ENCODE measurements around the gene OPRD1.
"Not testable (repeated sequence)": the region's sequence is repeated elsewhere in the genome, so short reads cannot be mapped to it uniquely, and the experiment has no call there.

Gene OPRD1

GRCh38 chr1:28813931-28814465 is 2.0 kb downstream of the OPRD1 start:
- no peak overlapping the region for H3K4me3 Mint-ChIP-seq
- H3K36me3 Mint-ChIP-seq (ENCODE audit: low read depth) = no peaks in the 10 kb centered on the region
- no peak overlapping the region for H3K27ac Mint-ChIP-seq
- no peak for TF ChIP-seq CTCF (IDR thresholded peaks at IDR 0.05; ENCODE audit: unreplicated experiment in 3 of 3)
- H3K9me3 Mint-ChIP-seq = no peaks in the 10 kb centered on the region
- peaks cover 12% of the 10 kb centered on the region for H3K4me1 Mint-ChIP-seq
- H3K27me3 Mint-ChIP-seq (ENCODE audit: low read depth) = peaks cover 84% of the 10 kb centered on the region

GRCh38 chr1:28815533-28816185 is 3.7 kb downstream of the OPRD1 start:
- TF ChIP-seq CTCF (IDR thresholded peaks at IDR 0.05; ENCODE audit: unreplicated experiment in 3 of 3) = no peak
- Mint-ChIP-seq H3K27ac (peak overlapping the region in 2 of 3 experiments; percentile 39 to 49), H3K4me3 (no peak overlapping the region), H3K9me3 (no peaks in the 10 kb centered on the region), H3K36me3 (ENCODE audit: low read depth) (no peaks in the 10 kb centered on the region), H3K27me3 (ENCODE audit: low read depth) (peaks cover 68% of the 10 kb centered on the region), H3K4me1 (peaks cover 12% of the 10 kb centered on the region)

GRCh38 chr1:28817133-28817532 is 5.2 kb downstream of the OPRD1 start:
- no peak for TF ChIP-seq CTCF (IDR thresholded peaks at IDR 0.05; ENCODE audit: unreplicated experiment in 3 of 3)
- Mint-ChIP-seq H3K9me3 (no peaks in the 10 kb centered on the region), H3K27me3 (ENCODE audit: low read depth) (peaks cover 56% of the 10 kb centered on the region), H3K27ac (no peak overlapping the region), H3K4me3 (no peak overlapping the region), H3K36me3 (ENCODE audit: low read depth) (no peaks in the 10 kb centered on the region), H3K4me1 (peaks cover 12% of the 10 kb centered on the region)

- Mint-ChIP-seq H3K4me1 (peaks cover 13% of the 10 kb centered on the region), H3K27me3 (ENCODE audit: low read depth) (peaks cover 40% of the 10 kb centered on the region), H3K4me3 (no peak overlapping the region), H3K9me3 (no peaks in the 10 kb centered on the region), H3K27ac (no peak overlapping the region), H3K36me3 (ENCODE audit: low read depth) (no peaks in the 10 kb centered on the region)
- no peak for TF ChIP-seq CTCF (IDR thresholded peaks at IDR 0.05; ENCODE audit: unreplicated experiment in 3 of 3)
Observed at GRCh38 chr1:28819020-28819419, 7.0 kb downstream of the OPRD1 start.

- Mint-ChIP-seq H3K27me3 (ENCODE audit: low read depth) (peaks cover 11% of the 10 kb centered on the region), H3K4me3 (peak overlapping the region in 1 of 3 experiments; percentile 15), H3K27ac (peak overlapping the region; percentile 51 to 83 (median 81)), H3K9me3 (no peaks in the 10 kb centered on the region), H3K4me1 (peaks cover 5% of the 10 kb centered on the region), H3K36me3 (ENCODE audit: low read depth) (no peaks in the 10 kb centered on the region)
- TF ChIP-seq CTCF (IDR thresholded peaks at IDR 0.05; ENCODE audit: unreplicated experiment in 3 of 3) = no peak
Observed at GRCh38 chr1:28822799-28823198, 10.8 kb downstream of the OPRD1 start.

GRCh38 chr1:28824061-28824460 is 12.1 kb downstream of the OPRD1 start:
- not testable (repeated sequence) for H3K4me1 Mint-ChIP-seq; H3K4me3 Mint-ChIP-seq; H3K36me3 Mint-ChIP-seq (ENCODE audit: low read depth); H3K9me3 Mint-ChIP-seq; H3K27me3 Mint-ChIP-seq (ENCODE audit: low read depth); H3K27ac Mint-ChIP-seq

- not testable (repeated sequence) for H3K9me3 Mint-ChIP-seq; H3K27ac Mint-ChIP-seq; H3K4me1 Mint-ChIP-seq; H3K4me3 Mint-ChIP-seq; H3K27me3 Mint-ChIP-seq (ENCODE audit: low read depth); H3K36me3 Mint-ChIP-seq (ENCODE audit: low read depth)
Observed at GRCh38 chr1:28828227-28828858, 16.4 kb downstream of the OPRD1 start.
